Transverse colon (tissue), 4 donors: Measurements from ENCODE around the gene MAGEA2.

ENCODE experiments used
- CTCF ChIP-seq, 5 experiments: fragments of 200-600 bp in 3 of 5; fragments of 450-650 bp in 2 of 5; sonication (generic) in 3 of 5; IDR thresholded peaks; 1 replicate in 2 of 5; 2 replicates in 3 of 5; pipeline ENCODE4 v1.5.1; 2016 to 2017; ENCODE audit warnings: antibody characterized with exemption in 5 of 5, inconsistent platforms in 3 of 5, mild to moderate bottlenecking in 2 of 5, moderate library complexity in 1 of 5
- EP300 ChIP-seq: sonication (generic); formaldehyde crosslinking; IDR thresholded peaks from one replicate; pipeline ENCODE4 v1.6.1; 2017; ENCODE audit warnings: antibody characterized with exemption, low read depth
- POLR2A ChIP-seq: fragments of 450-650 bp; IDR thresholded peaks from one replicate; pipeline ENCODE4 v1.6.1; 2016; ENCODE audit warnings: antibody characterized with exemption, mild to moderate bottlenecking, moderate library complexity
- POLR2AphosphoS5 ChIP-seq, 3 donors: sonication (generic); formaldehyde crosslinking; IDR thresholded peaks; one replicate each; pipeline ENCODE4 v1.6.1; 2016; ENCODE audit warnings: antibody characterized with exemption in 3 of 3

DNA sequence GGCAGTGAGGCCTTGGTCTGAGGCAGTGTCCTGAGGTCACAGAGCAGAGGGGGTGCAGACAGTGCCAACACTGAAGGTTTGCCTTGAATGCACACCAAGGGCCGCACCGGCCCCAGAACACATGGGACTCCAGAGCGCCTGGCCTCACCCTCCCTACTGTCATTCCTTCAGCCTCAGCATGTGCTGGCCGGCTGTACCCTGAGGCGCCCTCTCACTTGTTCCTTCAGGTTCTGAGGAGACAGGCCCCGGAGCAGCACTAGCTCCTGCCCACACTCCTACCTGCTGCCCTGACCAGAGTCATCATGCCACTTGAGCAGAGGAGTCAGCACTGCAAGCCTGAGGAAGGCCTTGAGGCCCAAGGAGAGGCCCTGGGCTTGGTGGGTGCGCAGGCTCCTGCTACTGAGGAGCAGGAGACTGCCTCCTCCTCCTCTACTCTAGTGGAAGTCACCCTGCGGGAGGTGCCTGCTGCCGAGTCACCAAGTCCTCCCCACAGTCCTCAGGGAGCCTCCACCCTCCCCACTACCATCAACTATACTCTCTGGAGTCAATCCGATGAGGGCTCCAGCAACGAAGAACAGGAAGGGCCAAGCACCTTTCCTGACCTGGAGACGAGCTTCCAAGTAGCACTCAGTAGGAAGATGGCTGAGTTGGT, 17.7 kb downstream of the MAGEA2 start:
- TF ChIP-seq CTCF (IDR thresholded peaks at IDR 0.05) (no peak), POLR2AphosphoS5 (IDR thresholded peaks at IDR 0.05) (no peak), EP300 (no peak), POLR2A (no peak)
